ENCODE results near the gene TUBB. TPM values are rescaled to one million over a fixed set of nuclear protein-coding genes. Genes with fewer than 3 reads are reported as not detected.

Gene TUBB
- total RNA-seq, 1 donor from 2014 or later = 1,986 TPM

DNA sequence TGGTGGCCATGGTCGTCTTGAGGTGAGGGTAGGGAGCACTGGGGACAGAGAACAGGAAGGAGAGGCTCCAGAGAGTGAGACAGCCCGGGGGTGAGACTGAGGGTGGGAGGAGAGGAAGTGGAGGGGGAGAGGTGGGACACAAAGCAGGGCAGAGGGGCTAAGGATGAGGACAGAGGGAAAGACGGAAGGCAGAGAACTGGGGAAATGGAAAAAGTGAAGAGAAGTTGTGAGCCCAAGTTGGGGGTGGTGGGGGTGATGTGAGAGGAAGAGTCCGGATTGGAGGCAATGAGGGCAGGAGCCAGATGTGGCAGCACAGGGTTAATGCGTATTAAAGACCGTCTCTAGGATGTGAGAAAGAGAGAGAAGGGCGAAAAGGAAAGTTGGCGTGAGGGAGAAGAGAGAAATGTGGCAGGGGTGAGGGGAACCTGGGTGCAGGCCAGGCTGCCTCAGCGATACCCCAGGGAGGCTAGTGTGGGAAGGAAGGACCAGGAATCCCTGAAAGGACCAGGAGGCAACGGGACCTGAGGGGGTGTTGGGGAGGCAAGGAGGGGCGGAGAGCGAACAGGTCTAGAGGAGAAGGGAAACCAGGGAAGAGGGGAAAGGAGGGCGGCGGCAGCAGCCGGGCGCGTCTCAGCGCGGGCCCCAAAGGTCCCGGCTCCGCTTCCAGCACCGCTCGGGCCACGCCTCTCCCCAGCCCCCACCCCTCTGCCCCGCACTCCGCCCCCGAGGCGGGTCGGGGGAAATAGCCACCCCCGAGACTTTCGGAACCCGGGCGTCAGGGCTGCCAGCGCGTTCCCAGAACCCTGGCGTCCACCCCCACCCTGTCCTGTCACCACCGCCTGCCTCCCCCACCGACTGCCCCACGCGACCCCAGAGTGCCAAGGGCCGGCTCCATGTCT, 33.9 kb upstream of the TUBB start, which contains the start of gene PPP1R18:
PPP1R18 (minus strand) TSS at position 637 of the 899 bp plus-strand sequence; CDS start at position 10, 627 bp downstream.
- Mint-ChIP-seq H3K4me3 (peak within 1 kb of the TSS; percentile 96), H3K9me3 (no peaks in the 10 kb centered on the region), H3K4me1 (peaks cover 85% of the 10 kb centered on the region), H3K27ac (ENCODE audit: unreplicated experiment) (peak within 1 kb of the TSS; percentile 97), H3K36me3 (ENCODE audit: low read depth) (peaks cover 3% of the 10 kb centered on the region), H3K27me3 (ENCODE audit: low read depth) (no peaks in the 10 kb centered on the region)
- DNase-seq (ENCODE audit: low read depth, low spot score) = no peak
- no peak for TF ChIP-seq CTCF (conservative IDR thresholded peaks at IDR 0.05)

DNA sequence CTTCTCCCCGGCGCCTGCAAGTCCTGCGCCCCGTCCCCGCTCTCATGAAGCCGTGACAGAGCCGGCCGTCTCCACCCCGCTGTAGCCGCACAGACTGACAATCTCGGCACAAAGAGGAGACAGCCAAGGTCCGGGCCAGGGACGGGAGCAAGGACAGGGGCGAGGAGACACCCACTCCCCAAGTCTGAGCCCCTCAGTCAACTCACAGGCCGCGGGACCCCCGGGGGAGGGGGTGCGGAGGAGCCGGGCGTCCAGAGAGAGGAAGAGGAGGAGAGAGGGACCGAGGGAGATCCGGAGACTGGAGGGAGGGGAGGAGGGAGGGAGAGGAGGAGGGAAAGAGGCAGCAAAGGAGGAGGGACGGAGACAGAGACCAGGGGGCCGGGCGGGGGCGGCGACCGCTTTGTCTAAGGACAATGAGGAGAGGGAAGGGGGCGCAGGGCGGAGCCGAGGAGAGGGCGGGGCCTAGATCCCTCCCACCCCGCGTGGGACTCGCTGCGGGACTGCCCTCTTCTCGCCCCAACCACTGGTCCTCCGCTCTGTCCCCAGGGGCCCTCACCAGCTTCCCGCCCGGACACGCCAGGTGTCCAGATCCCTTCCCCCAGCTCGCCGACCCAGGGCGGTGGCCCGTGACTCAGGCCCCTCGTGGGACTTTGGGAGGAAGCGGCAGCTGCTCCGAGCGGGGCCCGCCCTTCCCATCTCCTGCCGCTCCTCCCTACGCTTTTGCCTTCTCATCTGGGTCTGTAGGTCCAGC, 33.1 kb upstream of the TUBB start:
- Mint-ChIP-seq H3K27me3 (ENCODE audit: low read depth) (no peaks in the 10 kb centered on the region), H3K27ac (ENCODE audit: unreplicated experiment) (peak overlapping the region; percentile 97), H3K9me3 (no peaks in the 10 kb centered on the region), H3K36me3 (ENCODE audit: low read depth) (peaks cover 2% of the 10 kb centered on the region), H3K4me3 (peak overlapping the region; percentile 96), H3K4me1 (peaks cover 84% of the 10 kb centered on the region)
- peak; percentile 86 for DNase-seq (ENCODE audit: low read depth, low spot score)
- no peak for TF ChIP-seq CTCF (conservative IDR thresholded peaks at IDR 0.05)

DNA sequence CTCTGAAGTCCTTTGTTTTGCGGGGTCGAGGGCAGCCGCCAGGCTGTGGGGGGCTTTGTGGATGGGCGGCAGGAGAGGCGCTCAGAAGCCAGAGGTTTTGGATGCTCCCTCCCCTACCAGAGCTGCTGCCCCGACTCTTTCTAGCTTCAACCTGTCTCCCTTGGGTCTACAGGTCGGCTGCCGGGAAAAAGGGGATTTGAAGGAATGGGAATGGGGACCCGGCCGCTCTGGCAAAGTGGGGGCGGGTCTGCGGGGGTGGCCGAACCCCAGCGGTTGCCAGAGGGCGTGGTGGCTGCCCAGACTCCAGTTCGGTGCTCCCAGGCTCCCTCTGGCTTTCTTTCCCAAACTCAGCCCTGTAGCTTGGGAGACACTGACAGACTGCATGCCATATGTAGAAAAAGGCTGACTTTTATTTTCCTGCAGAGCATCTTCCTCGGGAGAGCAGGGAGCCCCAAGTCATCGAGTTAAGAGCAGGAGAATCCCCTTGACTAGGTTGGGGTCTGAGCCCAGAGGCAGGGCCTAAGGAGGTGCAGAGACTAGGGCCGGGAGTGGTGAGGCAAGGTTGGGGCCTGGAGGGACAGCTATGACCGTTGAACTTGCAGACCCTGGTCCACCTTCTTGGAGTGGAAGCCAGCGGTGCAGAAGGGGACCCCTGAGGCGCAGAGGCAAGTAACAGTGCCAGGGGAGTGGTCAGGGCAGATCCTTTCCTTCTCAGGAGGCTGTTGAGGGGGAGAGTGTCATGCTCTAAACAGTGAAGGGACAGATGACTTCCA, 32.3 kb upstream of the TUBB start:
- Mint-ChIP-seq H3K27me3 (ENCODE audit: low read depth) (no peaks in the 10 kb centered on the region), H3K9me3 (no peaks in the 10 kb centered on the region), H3K4me1 (peaks cover 79% of the 10 kb centered on the region), H3K4me3 (peak overlapping the region; percentile 96), H3K27ac (ENCODE audit: unreplicated experiment) (peak overlapping the region; percentile 97), H3K36me3 (ENCODE audit: low read depth) (no peaks in the 10 kb centered on the region)
- DNase-seq (ENCODE audit: low read depth, low spot score) = no peak
- TF ChIP-seq CTCF (conservative IDR thresholded peaks at IDR 0.05) = no peak

- Mint-ChIP-seq H3K4me1 (peaks cover 72% of the 10 kb centered on the region), H3K36me3 (ENCODE audit: low read depth) (no peaks in the 10 kb centered on the region), H3K27ac (ENCODE audit: unreplicated experiment) (no peak overlapping the region), H3K9me3 (no peaks in the 10 kb centered on the region), H3K27me3 (ENCODE audit: low read depth) (no peaks in the 10 kb centered on the region), H3K4me3 (peak overlapping the region; percentile 96)
- no peak for TF ChIP-seq CTCF (conservative IDR thresholded peaks at IDR 0.05)
- no peak for DNase-seq (ENCODE audit: low read depth, low spot score)
Observed at GRCh38 chr6:30688569-30688968, 31.6 kb upstream of the TUBB start.

Data from neural crest cell (in vitro differentiated cells).